Umbilical cord (tissue), 2 donors: ENCODE results near the gene ITGA8. TPM values are rescaled to one million over a fixed set of nuclear protein-coding genes. Genes with fewer than 3 reads are reported as not detected.
"Not testable (repeated sequence)": the region's sequence is repeated elsewhere in the genome, so short reads cannot be mapped to it uniquely, and the experiment has no call there.

Experiments
- DNase-seq: peaks from one replicate; pipeline ENCODE4 v3.0.0-alpha.2; 2015; ENCODE audit warnings: low spot score
- total RNA-seq: library from RNA; depleted of rRNA; stranded (reverse); fragments of >200 nt; gene quantifications from one replicate; pipeline ENCODE4 v1.2.3, GENCODE V29; 2014; ENCODE audit warnings: low replicate concordance; ENCODE audit not compliant: insufficient read depth

The ITGA8 gene
- total RNA-seq, 1 donor from 2014 or later, result 1.7 TPM

DNA sequence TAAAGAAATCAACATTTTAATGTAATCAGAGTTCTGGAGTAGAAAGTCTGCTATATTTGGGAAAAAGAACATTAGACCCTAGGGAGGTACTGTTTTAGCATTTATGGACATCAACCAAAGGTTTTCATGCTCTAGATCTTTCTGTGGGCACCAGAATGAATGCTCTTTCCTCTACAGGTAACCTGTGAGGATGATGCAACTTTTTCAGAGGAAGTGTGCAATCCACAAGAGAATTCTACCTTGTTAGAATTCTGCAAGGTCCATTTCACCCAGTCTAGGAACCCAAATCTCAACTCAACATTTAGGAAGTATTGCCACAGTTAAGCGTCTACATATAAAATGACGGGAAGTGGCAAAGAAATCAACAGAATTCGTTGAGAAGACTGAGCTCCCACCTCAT, 208.8 kb downstream of the ITGA8 start:
- no peak for DNase-seq

GRCh38 chr10:15505329-15505728, 214.4 kb downstream of the ITGA8 start:
- no peak for DNase-seq

GRCh38 chr10:15504101-15504840, 215.5 kb downstream of the ITGA8 start:
- DNase-seq, result peak; percentile 54

DNA sequence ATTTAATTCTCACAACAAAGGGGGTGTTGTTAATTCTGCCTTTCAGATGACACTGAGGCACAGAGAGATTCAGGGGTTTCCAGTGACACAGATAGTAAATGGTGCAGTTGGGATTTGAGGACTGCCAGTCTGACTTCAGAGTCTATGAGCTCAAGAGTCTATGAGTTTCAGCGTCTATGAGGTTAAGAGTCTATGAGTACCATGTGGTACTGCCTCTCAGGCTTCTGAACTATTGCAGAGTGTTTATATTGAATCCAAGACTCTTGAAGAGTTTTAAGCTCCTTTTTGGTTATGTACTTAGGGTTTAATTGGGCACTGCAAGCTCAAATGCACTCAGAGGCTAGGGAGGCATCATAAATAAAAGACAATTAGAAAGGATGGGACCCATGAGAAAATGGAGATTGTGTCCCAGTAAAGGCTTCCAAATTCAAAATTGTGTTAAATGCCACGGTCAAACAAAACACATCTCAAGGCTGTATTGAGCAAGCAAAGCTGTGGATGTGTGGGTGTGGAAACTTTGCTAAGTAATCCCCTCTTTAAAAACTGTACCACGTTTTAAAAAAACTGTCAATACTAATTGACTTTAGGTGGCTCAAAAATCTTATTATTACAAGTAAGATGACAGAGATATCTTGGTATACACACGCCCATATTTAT, 224.7 kb downstream of the ITGA8 start:
- DNase-seq, result no peak

- DNase-seq, result no peak
These were observed 227.7 kb downstream of the ITGA8 start for GRCh38 chr10:15491856-15492642.

DNA sequence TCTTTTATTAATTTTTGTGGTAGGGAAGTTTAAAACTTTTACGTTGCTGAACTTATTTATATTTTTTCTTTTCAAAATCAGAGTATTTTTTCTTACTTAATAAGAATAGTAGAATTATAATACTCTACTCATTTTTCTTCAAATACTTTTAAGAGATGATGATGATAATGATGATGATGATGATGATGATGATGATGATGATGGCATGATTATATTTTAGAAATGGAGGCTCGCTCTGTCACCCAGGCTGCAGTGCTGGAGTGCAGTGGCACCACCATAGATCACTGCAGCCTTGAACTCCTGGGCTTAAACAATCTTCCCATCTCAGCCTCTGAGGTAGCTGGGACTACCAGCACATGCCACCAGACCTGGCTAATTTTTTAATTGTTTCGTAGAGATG, 230.3 kb downstream of the ITGA8 start:
- DNase-seq, result no peak

DNA sequence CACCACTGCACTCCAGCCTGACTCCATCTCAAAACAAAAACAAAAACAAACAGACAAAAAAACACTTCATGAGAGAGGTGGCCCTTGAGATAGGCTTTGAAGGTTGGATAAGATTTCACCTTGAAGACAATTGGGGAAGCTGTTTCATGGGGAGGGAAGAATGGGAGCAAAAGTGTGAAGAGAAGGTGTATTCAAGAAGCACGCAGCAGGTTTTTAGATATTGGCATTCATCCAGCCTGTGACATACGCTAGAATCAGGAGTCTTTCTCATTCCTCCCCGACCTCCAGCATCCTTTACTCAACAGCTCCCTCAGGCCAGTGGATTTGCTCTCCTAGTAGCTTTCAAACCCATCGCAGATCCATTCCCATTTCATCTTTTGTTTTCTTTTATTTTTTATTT, 232.3 kb downstream of the ITGA8 start:
- no peak for DNase-seq

DNA sequence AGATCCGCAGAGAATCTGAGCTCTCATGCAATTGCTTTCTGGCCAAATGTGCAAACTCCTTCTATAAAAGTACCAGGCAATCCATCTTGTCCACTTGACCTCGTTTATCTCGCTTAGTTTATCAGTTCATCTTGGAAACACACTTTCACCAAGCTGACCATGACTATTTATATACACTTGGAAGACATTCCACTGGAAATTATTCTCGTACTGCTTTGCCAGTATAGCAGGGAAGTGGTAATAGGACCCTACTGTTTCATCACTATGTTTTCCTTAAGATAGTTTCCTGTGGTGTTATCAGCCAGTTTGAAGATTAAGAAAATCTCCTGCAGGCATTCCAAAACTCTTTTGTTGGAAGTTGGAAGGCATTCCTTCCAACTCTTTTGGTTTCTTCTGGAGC, 233.3 kb downstream of the ITGA8 start:
- DNase-seq, result peak; percentile 79

GRCh38 chr10:15485684-15486316, 233.9 kb downstream of the ITGA8 start:
- DNase-seq, result peak; percentile 28

- DNase-seq, result no peak
These were observed 234.7 kb downstream of the ITGA8 start for GRCh38 chr10:15485027-15485426.

- no peak for DNase-seq
These were observed 235.6 kb downstream of the ITGA8 start for GRCh38 chr10:15484128-15484527.

DNA sequence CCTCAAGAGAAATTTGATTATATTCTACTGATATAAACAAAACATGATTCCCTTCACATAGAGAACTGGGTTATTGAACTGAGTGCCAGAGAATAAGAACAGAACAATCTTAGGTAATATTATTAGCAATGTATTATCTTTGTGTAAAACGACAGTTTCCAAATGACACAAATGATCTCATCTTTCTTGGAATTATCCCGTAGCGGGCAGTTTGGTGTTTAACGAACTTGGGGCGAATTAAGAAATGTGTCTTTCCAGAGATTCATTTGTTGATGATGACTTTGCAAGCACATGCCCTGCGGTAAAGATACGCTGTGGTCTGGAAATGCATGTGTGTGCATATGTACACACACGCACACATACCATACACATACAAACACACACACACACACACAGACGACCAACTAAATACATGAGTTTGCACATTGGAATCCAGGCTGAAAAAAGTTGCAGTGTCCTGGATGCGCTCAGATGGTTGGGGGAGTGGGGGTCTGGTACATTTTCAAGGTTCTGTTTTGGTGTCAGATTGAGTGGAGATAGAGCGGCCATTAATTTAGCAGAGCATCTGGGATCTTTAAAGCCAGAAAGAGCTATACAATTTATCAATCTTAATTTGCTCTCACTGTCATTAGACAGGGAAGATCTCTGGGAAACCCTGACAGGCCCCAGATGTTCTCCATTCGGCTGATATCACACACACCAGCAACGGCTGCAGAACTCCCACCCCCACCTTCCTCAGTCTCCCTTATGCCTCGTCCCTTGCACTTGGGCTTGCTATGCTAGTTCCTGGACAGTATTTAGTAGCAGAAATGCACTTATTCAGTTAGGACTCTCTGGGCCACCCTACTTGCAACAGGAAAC, 236.3 kb downstream of the ITGA8 start:
- peak; percentile 53 for DNase-seq

GRCh38 chr10:15482156-15482555, 237.6 kb downstream of the ITGA8 start:
- no peak for DNase-seq

- no peak for DNase-seq
These were observed 240.8 kb downstream of the ITGA8 start for GRCh38 chr10:15478950-15479349.

- no peak for DNase-seq
These were observed 241.3 kb downstream of the ITGA8 start for GRCh38 chr10:15478429-15478828.

DNA sequence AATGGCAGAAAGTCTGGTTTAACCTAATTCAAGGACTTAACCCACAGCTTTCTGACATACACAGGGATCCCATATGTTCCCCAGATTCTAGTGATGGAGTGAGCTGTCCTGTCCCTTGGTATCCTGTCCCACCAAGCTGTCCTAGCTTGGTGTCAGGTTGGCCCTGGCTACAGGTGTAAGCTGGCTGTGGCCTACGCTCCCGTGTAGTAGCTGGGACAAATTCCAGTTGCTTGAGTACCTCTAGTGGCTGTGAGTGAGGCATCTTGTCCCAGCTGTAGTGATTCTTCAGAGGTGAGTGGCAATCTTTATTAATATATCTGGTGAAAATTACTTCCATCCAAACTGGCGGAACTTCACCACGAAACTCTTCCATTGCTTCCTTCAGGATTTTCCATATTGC, 243.4 kb downstream of the ITGA8 start:
- DNase-seq, result no peak

DNA sequence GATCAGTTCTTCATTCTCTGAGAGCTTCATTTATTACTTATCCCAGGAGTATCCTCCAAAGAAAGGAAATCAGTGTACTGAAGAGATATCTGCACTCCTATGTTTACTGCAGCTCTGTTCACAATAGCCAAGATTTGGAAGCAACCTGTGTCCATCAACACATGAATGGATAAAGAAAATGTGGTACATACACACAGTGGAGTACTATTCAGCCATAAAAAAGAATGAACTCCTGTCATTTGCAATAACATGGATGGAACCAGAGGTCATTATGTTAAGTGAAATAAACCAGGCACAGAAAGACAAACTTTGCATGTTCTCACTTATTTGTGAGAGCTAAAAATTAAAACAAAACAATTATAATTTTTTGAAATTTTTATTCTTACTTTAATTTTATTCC, 244.3 kb downstream of the ITGA8 start:
- not testable (repeated sequence) for DNase-seq

- no peak for DNase-seq
These were observed 245.1 kb downstream of the ITGA8 start for GRCh38 chr10:15474671-15475070.

- no peak for DNase-seq
These were observed 246.3 kb downstream of the ITGA8 start for GRCh38 chr10:15473396-15473767.

GRCh38 chr10:15472431-15473395, 247.0 kb downstream of the ITGA8 start:
- DNase-seq, result peak; percentile 73
